Neutrophil (primary cell): ENCODE results near the gene ADCYAP1.

Experiments
- H3K27ac ChIP-seq: fragments of 200-600 bp; sonication (generic); 2 replicates; pipeline ENCODE4 v1.5.1; 2016; ENCODE audit warnings: mild to moderate bottlenecking, moderate library complexity
- H3K27me3 ChIP-seq: fragments of 200-600 bp; sonication (generic); 2 replicates; pipeline ENCODE4 v1.6.0; 2016; ENCODE audit warnings: mild to moderate bottlenecking
- H3K36me3 ChIP-seq: fragments of 200-600 bp; sonication (generic); 2 replicates; pipeline ENCODE4 v1.5.1; 2017
- H3K4me1 ChIP-seq, 2 experiments: fragments of 200-600 bp in 1 of 2; sonication (generic) in 1 of 2; 1 replicate in 1 of 2; 2 replicates in 1 of 2; pipeline versions ENCODE4 v1.5.1 to v1.6.1; 2013 to 2016; ENCODE audit warnings: low read depth in 1 of 2, low read length in 1 of 2, mild to moderate bottlenecking in 1 of 2, moderate library complexity in 1 of 2; ENCODE audit not compliant: control insufficient read depth in 1 of 2, insufficient read depth in 1 of 2
- H3K4me3 ChIP-seq, 2 experiments: fragments of 200-600 bp in 1 of 2; sonication (generic) in 1 of 2; 1 replicate in 1 of 2; 2 replicates in 1 of 2; pipeline ENCODE4 v1.5.1; 2013 to 2016; ENCODE audit warnings: low read depth in 1 of 2, low read length in 1 of 2, mild to moderate bottlenecking in 1 of 2, moderate library complexity in 1 of 2
- H3K9me3 ChIP-seq: fragments of 200-600 bp; sonication (generic); 2 replicates; pipeline ENCODE4 v1.5.1; 2016
- TF ChIP-seq, protein P1 (sequence below): fragments of 200-600 bp; sonication (generic); IDR thresholded peaks from 2 replicates; pipeline ENCODE4 v1.5.1; 2016; ENCODE audit warnings: antibody characterized with exemption

The ADCYAP1 gene

DNA sequence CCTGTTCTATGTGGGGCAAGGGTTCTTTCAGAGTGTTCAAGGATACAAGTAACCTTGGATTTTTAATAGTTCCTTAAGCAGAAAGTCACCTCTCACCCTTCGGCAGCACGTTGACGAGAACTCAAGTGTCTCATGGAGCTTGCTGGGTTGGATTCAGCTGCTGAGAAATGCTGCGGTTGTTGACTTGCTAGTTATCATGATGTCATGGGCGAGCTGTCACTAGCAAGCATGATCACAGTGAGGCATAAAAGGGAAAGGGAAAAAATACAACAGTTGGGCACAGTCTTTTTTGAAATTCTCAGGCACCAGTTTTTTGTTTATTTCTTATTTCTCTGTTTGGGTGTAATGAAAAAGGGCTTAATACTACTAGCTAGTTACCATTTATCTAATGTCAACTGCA lies 53.2 kb downstream of the ADCYAP1 start:
- Histone ChIP-seq H3K36me3 (no peaks in the 10 kb centered on the region), H3K27me3 (peaks cover 11% of the 10 kb centered on the region), H3K4me3 (no peak overlapping the region), H3K27ac (no peak overlapping the region), H3K9me3 (no peaks in the 10 kb centered on the region), H3K4me1 (no peaks in the 10 kb centered on the region)
- TF ChIP-seq, protein P1, sequence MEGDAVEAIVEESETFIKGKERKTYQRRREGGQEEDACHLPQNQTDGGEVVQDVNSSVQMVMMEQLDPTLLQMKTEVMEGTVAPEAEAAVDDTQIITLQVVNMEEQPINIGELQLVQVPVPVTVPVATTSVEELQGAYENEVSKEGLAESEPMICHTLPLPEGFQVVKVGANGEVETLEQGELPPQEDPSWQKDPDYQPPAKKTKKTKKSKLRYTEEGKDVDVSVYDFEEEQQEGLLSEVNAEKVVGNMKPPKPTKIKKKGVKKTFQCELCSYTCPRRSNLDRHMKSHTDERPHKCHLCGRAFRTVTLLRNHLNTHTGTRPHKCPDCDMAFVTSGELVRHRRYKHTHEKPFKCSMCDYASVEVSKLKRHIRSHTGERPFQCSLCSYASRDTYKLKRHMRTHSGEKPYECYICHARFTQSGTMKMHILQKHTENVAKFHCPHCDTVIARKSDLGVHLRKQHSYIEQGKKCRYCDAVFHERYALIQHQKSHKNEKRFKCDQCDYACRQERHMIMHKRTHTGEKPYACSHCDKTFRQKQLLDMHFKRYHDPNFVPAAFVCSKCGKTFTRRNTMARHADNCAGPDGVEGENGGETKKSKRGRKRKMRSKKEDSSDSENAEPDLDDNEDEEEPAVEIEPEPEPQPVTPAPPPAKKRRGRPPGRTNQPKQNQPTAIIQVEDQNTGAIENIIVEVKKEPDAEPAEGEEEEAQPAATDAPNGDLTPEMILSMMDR, result no peak

DNA sequence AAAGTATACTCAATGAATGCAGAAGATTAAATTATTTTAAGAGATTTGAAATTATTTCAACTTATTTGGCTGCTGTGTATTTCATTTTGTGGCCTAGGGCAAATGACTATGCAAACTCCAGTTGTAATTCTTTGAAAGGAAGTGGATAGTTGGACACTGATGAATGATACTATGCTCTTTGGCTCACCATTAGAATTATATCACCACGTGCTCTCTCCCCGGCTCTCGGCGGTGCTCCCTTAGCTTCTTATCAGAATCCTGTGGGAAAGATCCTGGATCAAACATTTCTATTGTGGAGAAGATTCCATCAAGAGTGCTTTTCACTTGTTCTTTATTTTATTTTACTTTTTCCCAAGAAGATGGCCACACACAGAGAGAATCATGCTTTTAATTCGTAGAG lies 55.2 kb downstream of the ADCYAP1 start:
- H3K4me1 ChIP-seq, result no peaks in the 10 kb centered on the region
- TF ChIP-seq, protein P1, result no peak
- no peaks in the 10 kb centered on the region for H3K9me3 ChIP-seq
- H3K27ac ChIP-seq, result no peak overlapping the region
- no peaks in the 10 kb centered on the region for H3K36me3 ChIP-seq
- H3K4me3 ChIP-seq, result no peak overlapping the region
- H3K27me3 ChIP-seq, result peaks cover 17% of the 10 kb centered on the region
